Stimulated activated CD8-positive, alpha-beta memory T cell treated with anti-CD3 and anti-CD28 coated beads, Interleukin-12 subunit alpha, Interleukin-12 subunit beta, amount 100 ng/mL, for 24 hours (primary cell): ENCODE results near the gene NCAM1.
"Not testable (repeated sequence)": the region's sequence is repeated elsewhere in the genome, so short reads cannot be mapped to it uniquely, and the experiment has no call there.

ENCODE experiments used
- DNase-seq: peaks from one replicate; pipeline ENCODE4 v3.0.0-alpha.2; 2020; ENCODE audit errors: extremely low read depth

Gene NCAM1

GRCh38 chr11:113021111-113021510 is 59.9 kb downstream of the NCAM1 start:
- DNase-seq: no peak

DNA sequence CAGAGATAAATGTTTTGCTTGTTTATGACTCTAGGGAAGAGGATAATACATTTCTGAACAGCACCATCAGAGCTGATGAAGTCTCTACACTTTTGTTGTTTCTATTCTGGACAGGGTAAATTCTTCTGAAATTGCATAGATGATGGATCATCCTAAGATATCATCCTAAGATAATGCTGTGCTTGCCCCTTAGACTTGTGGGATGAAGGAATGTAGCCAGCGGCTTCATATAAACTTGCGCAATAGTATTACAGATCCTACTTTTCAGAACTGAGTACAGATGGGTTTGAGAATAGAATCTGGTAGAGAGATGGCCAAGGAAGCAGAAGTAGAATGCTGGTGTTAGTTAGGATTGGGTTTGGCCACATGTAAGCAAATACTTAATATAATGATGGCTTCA is 61.0 kb downstream of the NCAM1 start:
- DNase-seq: no peak

- DNase-seq: no peak
Measured at GRCh38 chr11:113023228-113023627, 62.0 kb downstream of the NCAM1 start.

DNA sequence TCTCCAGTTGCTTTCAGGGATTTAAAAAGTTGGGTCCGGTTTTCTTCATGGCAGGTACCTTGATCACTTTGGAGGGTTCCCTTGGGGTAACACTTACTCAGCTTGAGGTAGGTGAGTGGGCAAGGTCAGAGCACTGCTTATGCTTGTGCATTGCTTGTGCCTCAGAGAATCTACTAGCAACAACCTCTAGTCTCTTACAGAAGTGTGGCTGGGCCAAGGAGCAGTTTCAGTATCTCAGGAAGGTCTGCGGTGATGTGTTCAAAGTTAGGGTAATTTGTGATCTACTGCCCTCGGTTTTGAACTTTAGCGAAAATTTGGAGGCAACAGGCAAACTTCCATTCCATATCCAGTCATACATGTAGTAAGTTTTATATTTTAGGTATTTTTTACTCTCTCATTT is 62.8 kb downstream of the NCAM1 start:
- no peak for DNase-seq

- DNase-seq: no peak
Measured at GRCh38 chr11:113026778-113027177, 65.6 kb downstream of the NCAM1 start.

- DNase-seq: no peak
Measured at GRCh38 chr11:113034576-113034975, 73.4 kb downstream of the NCAM1 start.

DNA sequence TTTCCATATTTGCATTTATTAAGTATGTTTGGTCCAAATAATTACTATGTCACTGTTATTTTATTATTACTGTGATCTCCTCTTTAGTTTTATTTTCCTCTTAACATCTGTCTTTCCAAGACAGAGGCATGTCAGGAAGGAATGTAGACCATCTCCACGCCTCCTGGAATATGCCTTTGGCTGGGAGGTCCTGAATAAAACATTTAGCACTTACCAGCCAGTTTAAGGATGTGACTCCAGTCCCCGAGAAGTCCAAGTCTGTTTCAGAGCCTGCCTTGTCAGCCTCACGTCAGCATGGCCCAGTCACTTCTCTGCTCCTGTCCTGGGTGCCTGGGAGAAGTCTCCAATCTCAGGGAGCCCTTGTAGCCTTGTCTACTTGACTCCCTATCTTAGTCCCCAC is 74.5 kb downstream of the NCAM1 start:
- DNase-seq: no peak

DNA sequence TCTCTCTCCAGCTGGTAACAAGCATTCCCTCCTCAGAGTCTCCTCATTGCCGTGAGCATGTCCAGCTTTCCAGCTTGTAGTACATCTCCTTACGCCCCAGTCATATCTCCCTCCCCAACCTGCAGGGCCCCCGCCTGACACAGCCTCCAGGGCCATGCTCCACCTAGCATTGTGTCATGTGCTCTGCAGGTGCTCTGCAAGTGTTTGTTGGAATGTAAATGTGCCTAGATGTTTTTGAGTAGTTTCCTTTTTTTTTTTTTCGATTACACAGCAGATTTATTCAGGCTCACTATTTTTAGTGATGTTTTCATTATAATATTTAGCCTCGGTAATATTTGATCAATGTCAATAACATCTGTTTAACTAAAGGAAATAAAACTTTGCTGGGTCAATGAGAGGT is 82.5 kb downstream of the NCAM1 start:
- no peak for DNase-seq

DNA sequence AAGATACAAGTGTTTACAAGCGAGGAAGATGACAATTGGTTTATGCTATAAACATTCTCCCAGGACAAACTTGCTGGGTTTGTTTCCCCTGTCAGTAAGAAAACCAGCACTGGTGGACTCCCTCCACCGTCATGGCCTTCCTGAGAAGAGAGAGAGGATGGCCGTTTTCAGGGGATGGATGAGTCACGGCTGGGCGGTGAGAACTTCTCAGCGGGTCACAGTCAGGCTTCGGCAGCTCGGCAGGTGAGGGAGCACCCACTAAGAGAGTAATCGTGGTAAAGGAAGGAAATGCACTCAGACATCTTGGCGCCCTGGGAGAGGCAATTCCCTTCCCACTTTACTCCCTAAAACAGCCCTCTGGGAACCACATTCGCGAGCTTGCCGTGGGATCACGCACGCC is 83.9 kb downstream of the NCAM1 start:
- DNase-seq: no peak

DNA sequence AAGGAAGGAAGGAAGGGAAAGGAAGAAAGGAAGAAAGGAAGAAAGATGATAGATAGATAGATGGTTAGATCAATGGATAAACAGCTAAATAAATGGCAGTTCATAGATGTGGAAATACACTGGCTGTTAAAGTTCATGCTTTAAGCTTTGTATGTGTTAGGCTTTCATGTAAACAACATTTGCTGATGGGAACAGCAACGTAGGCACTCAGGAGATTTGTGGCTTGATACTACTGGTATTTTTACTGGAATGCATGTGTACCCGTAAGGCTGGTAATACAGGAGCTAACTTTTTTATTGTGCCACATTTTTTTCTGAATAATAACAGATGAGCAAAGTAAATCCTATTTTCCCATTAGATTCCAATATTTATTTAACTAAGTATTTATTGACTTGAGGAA is 85.6 kb downstream of the NCAM1 start:
- no peak for DNase-seq

DNA sequence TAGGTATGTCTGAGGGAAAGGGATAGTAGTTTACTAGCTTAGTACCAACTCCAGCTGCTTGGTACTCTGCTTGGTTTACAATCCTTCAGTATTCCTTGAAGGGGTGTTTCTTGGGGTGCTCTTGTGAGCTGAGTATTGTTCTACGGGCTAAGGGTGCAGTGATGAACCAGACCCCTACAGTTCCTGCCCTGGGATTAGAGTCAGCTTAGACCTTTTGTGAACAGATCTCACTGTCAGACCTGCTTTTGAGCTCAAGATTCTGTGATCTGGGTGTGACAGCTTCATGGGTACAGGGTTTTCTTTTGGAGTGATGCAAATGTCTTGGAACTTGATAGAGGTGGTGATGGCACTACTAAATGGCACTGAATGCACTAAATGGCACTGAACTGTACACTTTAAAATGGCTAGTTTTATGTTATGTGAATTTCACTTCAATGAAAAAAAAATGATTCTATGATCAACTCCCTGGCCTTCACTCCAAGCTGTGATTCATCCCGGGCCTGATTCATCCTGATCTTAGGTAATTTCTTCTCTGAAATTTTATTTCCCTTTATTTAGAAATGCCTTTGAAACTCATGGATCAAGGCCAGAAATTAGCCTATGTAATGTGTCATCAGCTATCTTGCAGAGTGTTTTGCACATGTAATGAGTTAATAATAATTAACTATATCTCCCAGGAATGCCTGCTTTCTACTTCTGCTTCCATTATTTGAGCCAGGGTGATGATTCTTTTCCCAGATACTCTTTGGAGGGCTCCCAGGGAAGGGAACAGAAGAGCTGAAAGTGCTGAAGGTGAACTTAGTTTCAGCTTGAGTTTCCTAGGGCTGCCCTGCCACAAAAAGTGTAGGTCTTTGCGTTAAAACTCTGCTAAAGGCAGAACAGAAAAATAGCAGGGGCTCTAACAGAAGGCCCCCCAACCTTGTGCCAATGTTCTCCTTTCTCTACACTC is 87.9 kb downstream of the NCAM1 start:
- no peak for DNase-seq

- DNase-seq: not testable (repeated sequence)
Measured at GRCh38 chr11:113053042-113053441, 91.8 kb downstream of the NCAM1 start.

GRCh38 chr11:113057038-113057437 is 95.8 kb downstream of the NCAM1 start:
- DNase-seq: no peak

- DNase-seq: no peak
Measured at GRCh38 chr11:113059548-113059947, 98.3 kb downstream of the NCAM1 start.

- DNase-seq: no peak
Measured at GRCh38 chr11:113065330-113065729, 104.1 kb downstream of the NCAM1 start.

DNA sequence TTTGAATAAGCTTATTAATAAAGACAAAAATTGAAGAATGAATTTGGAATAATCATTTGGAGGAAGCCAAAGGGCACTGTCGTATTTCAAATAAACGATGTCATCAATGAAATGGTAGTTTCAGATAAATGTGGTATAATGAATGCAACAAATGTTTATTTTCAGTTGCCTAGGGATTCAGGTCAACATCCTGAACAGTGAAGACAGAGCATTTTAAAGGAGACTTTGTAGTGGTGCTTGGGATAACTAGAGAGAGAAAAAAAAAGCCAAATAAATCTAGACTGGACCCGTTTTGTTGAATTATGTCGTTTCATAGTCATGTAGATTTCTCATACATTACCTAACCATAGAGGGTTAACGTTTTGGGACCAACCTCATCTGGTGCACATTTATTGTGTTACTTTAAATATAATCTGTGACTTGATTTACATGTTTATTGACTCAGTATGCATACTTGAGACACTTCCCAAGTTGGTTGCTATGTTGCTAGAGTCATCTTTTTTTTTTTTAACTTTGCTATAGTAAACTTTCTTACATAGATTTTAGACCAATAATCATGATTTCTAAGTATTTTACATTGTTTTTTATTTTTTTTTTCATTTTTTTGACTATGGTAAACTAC is 111.1 kb downstream of the NCAM1 start:
- no peak for DNase-seq

DNA sequence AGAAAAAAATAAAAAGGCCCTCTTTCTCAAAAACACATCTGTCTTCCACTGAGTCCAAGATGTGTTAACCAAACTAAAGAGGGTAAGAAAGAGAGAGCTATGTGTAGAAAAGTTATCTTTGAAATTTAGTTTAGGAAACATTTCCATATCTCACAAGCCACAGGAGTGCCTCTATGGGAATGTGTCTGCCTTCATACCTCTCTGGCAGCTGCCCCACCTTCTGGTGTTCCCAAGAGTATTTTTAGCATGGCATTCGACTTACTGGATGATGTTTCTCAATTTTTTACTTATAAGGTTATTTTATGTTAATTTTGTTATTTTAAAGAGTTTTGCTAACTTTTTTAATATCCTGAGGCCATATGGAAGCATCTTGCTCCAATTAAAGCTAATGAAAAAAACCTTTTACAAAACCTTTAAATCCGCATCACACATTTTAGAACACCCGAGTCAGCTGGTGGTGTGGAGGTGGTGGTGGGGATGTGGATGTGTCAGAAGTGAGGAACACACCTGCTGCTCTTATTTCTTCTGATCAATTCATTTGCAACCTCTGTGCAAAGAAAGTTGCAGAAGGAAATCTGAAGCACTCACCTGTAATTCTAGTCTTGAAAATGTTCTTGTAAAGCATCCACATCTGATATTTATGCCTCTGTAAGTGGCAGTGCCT is 112.2 kb downstream of the NCAM1 start:
- DNase-seq: no peak

DNA sequence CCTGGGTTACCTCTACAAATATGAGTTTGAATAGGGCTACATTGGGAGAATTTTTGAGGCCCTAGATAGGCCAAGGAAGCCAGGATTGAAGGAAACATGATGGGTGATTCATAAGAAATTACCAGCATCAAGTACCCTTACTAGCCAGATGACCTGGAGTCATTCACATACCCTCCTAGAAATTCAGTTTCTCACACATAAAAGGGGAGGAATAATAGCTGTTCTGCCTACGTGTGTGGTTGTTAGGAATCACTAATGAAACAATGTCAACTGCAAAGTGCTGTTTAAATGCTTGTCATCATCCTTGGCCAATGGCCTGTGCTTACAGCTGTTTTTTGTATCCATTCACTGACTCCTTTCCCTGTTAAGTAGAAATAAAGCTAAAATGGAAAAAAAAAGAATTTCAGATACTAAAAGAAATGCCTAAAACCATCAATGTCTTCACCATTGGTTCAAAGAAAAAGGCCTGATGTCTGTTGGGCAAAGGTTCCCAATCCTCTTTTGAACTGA is 114.4 kb downstream of the NCAM1 start:
- no peak for DNase-seq

- DNase-seq: no peak
Measured at GRCh38 chr11:113077379-113077778, 116.2 kb downstream of the NCAM1 start.

DNA sequence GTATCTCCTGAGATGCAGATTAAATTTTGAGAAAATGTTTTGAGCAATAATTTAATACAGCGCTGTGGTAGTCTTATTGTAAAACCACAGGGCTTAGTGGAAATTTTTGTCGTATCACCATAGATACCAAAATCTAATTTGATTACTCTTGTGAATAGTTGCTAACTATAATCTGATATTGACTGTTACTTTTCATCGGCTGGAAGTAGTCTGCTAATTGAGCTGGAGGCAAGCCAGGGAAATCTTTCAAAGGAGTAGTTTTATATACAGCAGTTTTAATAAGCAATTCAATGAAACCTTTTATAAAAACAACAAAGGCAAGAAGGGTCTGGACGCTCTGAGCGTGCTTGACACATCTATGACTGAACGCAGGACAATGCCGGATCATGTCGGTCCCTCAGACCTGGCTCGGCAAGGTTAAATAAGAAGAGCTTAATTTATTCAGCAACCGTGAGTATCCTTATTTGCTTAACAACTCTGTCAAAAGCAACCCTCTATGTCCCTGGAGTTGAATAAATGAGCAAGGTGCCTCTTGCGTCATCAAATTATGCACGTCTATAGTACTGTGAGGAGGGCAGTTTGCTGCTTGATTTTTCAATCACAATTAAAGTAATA is 121.2 kb downstream of the NCAM1 start:
- no peak for DNase-seq

DNA sequence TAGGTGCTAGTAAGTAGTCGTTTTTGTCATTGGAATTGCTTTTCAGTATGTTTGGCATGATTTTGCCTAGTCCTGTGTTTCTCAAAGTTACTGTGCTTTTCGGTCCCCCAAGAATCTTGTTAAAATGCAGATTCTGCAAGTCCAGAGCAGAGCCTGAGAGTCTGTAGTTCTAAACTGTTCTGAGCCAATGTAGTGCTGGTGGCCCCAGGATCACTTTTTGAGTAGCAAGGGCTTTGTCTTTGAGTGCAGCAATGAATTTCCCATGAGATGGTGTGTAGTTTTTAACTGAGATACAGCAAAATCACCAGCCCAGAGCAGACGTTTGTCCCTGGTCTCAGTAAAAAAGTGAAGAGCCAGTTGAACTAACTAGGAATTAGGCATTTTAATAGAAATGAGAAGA is 122.4 kb downstream of the NCAM1 start:
- DNase-seq: no peak

DNA sequence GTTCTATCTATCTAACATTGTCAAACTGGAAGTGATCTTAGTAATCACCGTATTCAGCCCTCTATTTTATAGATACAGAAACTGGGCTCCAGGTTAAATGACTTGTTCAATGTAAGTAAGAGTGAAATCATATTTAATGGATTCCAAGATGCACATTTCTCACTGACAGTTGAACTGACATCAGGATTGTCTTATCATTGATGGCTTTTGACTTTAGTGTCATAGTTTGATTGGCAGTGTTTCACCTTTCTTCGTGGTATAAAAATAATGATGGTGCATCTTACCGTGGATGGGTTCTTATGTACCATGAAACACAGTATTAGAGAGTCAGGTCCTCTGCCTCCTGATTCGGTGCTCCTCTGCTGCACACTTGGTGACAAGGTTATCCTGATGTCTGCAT is 123.1 kb downstream of the NCAM1 start:
- DNase-seq: no peak
